ENCODE results near the gene IL1RN. TPM values are rescaled to one million over a fixed set of nuclear protein-coding genes. Genes with fewer than 3 reads are reported as not detected.
"Not testable (repeated sequence)": the region's sequence is repeated elsewhere in the genome, so short reads cannot be mapped to it uniquely, and the experiment has no call there.

IL1RN gene
- total RNA-seq, 2 experiments from 2014 or later, result 0.31 TPM; not detected in 1

GRCh38 chr2:113089916-113090315 is 37.5 kb upstream of the IL1RN start:
- CTCF ChIA-PET, result interaction anchor here (0.6 to 4.2 kb wide), 12 partner anchors 8 to 301 kb away, joined by 3 to 44 read pairs (median 4); no protein-coding TSS in a partner anchor
- DNase-seq (no peak), ATAC-seq (no peak)
- Mint-ChIP-seq H3K9me3 (ENCODE audit: insufficient read depth) (no peaks in the 10 kb centered on the region), H3K4me1 (ENCODE audit: low read depth) (no peaks in the 10 kb centered on the region), H3K36me3 (ENCODE audit: low read depth) (no peaks in the 10 kb centered on the region), H3K4me3 (no peak overlapping the region), H3K27me3 (ENCODE audit: low read depth) (peaks cover 9% of the 10 kb centered on the region), H3K27ac (no peak overlapping the region)
- POLR2A ChIA-PET, result interaction anchor here (1.0 to 1.5 kb wide), 2 partner anchors 24 to 85 kb away, joined by 3 to 7 read pairs; no protein-coding TSS in a partner anchor

- Mint-ChIP-seq H3K27ac (no peak overlapping the region), H3K36me3 (ENCODE audit: low read depth) (no peaks in the 10 kb centered on the region), H3K4me1 (ENCODE audit: low read depth) (no peaks in the 10 kb centered on the region), H3K9me3 (ENCODE audit: insufficient read depth) (peaks cover 6% of the 10 kb centered on the region), H3K4me3 (no peak overlapping the region), H3K27me3 (ENCODE audit: low read depth) (peaks cover 12% of the 10 kb centered on the region)
- no peak for DNase-seq
- ChIA-PET POLR2A (interaction anchor here (0.6 kb wide), 1 partner anchor 295 kb away, joined by 4 read pairs; no protein-coding TSS in a partner anchor), CTCF (interaction anchor here (0.7 to 4.2 kb wide), 3 partner anchors 13 to 90 kb away, joined by 3 to 44 read pairs (median 5); no protein-coding TSS in a partner anchor)
- no peak for ATAC-seq
These were observed 36.0 kb upstream of the IL1RN start for GRCh38 chr2:113091231-113091896.

GRCh38 chr2:113092864-113093612 is 34.4 kb upstream of the IL1RN start:
- Mint-ChIP-seq H3K36me3 (ENCODE audit: low read depth) (peaks cover 7% of the 10 kb centered on the region), H3K4me3 (no peak overlapping the region), H3K27ac (no peak overlapping the region), H3K9me3 (ENCODE audit: insufficient read depth) (peaks cover 19% of the 10 kb centered on the region), H3K4me1 (ENCODE audit: low read depth) (peaks cover 13% of the 10 kb centered on the region), H3K27me3 (ENCODE audit: low read depth) (peaks cover 9% of the 10 kb centered on the region)
- DNase-seq (no peak), ATAC-seq (no peak)
- POLR2A ChIA-PET, result no interaction called here
- CTCF ChIA-PET, result interaction anchor here (0.8 to 1.3 kb wide), 3 partner anchors 13 to 106 kb away, joined by 3 to 5 read pairs (median 3); no protein-coding TSS in a partner anchor

- Mint-ChIP-seq H3K4me1 (ENCODE audit: low read depth) (peaks cover 18% of the 10 kb centered on the region), H3K27ac (no peak overlapping the region), H3K36me3 (ENCODE audit: low read depth) (peaks cover 7% of the 10 kb centered on the region), H3K9me3 (ENCODE audit: insufficient read depth) (peaks cover 20% of the 10 kb centered on the region), H3K27me3 (ENCODE audit: low read depth) (peaks cover 9% of the 10 kb centered on the region), H3K4me3 (no peak overlapping the region)
- POLR2A ChIA-PET, result no interaction called here
- ATAC-seq (no peak), DNase-seq (no peak)
- CTCF ChIA-PET, result interaction anchor here (0.8 to 1.3 kb wide), 2 partner anchors 13 to 43 kb away, joined by 3 to 5 read pairs; no protein-coding TSS in a partner anchor
These were observed 33.8 kb upstream of the IL1RN start for GRCh38 chr2:113093613-113093977.

- H3K27me3 Mint-ChIP-seq (ENCODE audit: low read depth); DNase-seq; H3K27ac Mint-ChIP-seq; H3K4me3 Mint-ChIP-seq; CTCF ChIA-PET; ATAC-seq; H3K36me3 Mint-ChIP-seq (ENCODE audit: low read depth); POLR2A ChIA-PET: not testable (repeated sequence)
- Mint-ChIP-seq H3K4me1 (ENCODE audit: low read depth) (peaks cover 18% of the 10 kb centered on the region), H3K9me3 (ENCODE audit: insufficient read depth) (peaks cover 20% of the 10 kb centered on the region)
These were observed 31.1 kb upstream of the IL1RN start for GRCh38 chr2:113096306-113096705.

- Mint-ChIP-seq H3K9me3 (ENCODE audit: insufficient read depth) (peaks cover 20% of the 10 kb centered on the region), H3K4me1 (ENCODE audit: low read depth) (peaks cover 22% of the 10 kb centered on the region)
- H3K27me3 Mint-ChIP-seq (ENCODE audit: low read depth); ATAC-seq; DNase-seq; H3K36me3 Mint-ChIP-seq (ENCODE audit: low read depth); H3K4me3 Mint-ChIP-seq; H3K27ac Mint-ChIP-seq: not testable (repeated sequence)
- CTCF ChIA-PET, result interaction anchor here (1.1 to 2.1 kb wide), 5 partner anchors 8 to 104 kb away, joined by 3 to 20 read pairs (median 3); no protein-coding TSS in a partner anchor
- POLR2A ChIA-PET, result interaction anchor here (1.4 to 1.5 kb wide), 2 partner anchors 10 to 83 kb away, joined by 3 to 5 read pairs; no protein-coding TSS in a partner anchor
These were observed 30.4 kb upstream of the IL1RN start for GRCh38 chr2:113096842-113097618.

- DNase-seq (no peak), ATAC-seq (peak; percentile 79)
- Mint-ChIP-seq H3K9me3 (ENCODE audit: insufficient read depth) (peaks cover 20% of the 10 kb centered on the region), H3K4me3 (peak overlapping the region; percentile 60), H3K4me1 (ENCODE audit: low read depth) (peaks cover 28% of the 10 kb centered on the region), H3K27me3 (ENCODE audit: low read depth) (peaks cover 9% of the 10 kb centered on the region), H3K27ac (peak overlapping the region; percentile 79), H3K36me3 (ENCODE audit: low read depth) (peaks cover 14% of the 10 kb centered on the region)
- ChIA-PET POLR2A (interaction anchor here (1.4 to 1.5 kb wide), 2 partner anchors 9 to 82 kb away, joined by 3 to 5 read pairs; no protein-coding TSS in a partner anchor), CTCF (interaction anchor here (0.7 to 2.1 kb wide), 9 partner anchors 8 to 292 kb away, joined by 3 to 20 read pairs (median 3); no protein-coding TSS in a partner anchor)
These were observed 29.4 kb upstream of the IL1RN start for GRCh38 chr2:113098041-113098440.

GRCh38 chr2:113098532-113098931 is 28.9 kb upstream of the IL1RN start:
- DNase-seq (no peak), ATAC-seq (peak; percentile 5)
- H3K9me3 Mint-ChIP-seq (ENCODE audit: insufficient read depth), result peaks cover 25% of the 10 kb centered on the region
- H3K4me1 Mint-ChIP-seq (ENCODE audit: low read depth), result peaks cover 30% of the 10 kb centered on the region
- peak overlapping the region; percentile 79 for H3K27ac Mint-ChIP-seq
- H3K36me3 Mint-ChIP-seq (ENCODE audit: low read depth), result peaks cover 14% of the 10 kb centered on the region
- peaks cover 8% of the 10 kb centered on the region for H3K27me3 Mint-ChIP-seq (ENCODE audit: low read depth)
- POLR2A ChIA-PET, result interaction anchor here (1.4 to 1.5 kb wide), 2 partner anchors 8 to 82 kb away, joined by 3 to 5 read pairs; no protein-coding TSS in a partner anchor
- H3K4me3 Mint-ChIP-seq, result peak overlapping the region; percentile 60
- CTCF ChIA-PET, result interaction anchor here (0.7 to 2.1 kb wide), 8 partner anchors 8 to 292 kb away, joined by 3 to 20 read pairs (median 4); no protein-coding TSS in a partner anchor

GRCh38 chr2:113102133-113102532 is 25.3 kb upstream of the IL1RN start:
- H3K27ac Mint-ChIP-seq, result no peak overlapping the region
- POLR2A ChIA-PET, result no interaction called here

GRCh38 chr2:113103277-113103676 is 24.1 kb upstream of the IL1RN start:
- CTCF ChIA-PET, result interaction anchor here (0.7 to 3.7 kb wide), 2 partner anchors 23 to 34 kb away, joined by 3 to 15 read pairs; no protein-coding TSS in a partner anchor
- Mint-ChIP-seq H3K27ac (no peak overlapping the region), H3K4me1 (ENCODE audit: low read depth) (peaks cover 26% of the 10 kb centered on the region), H3K4me3 (no peak overlapping the region), H3K27me3 (ENCODE audit: low read depth) (no peaks in the 10 kb centered on the region), H3K36me3 (ENCODE audit: low read depth) (peaks cover 7% of the 10 kb centered on the region), H3K9me3 (ENCODE audit: insufficient read depth) (peaks cover 7% of the 10 kb centered on the region)
- ATAC-seq (no peak), DNase-seq (no peak)
- POLR2A ChIA-PET, result no interaction called here

More at GRCh38 chr2:113102133-113102532, 25.3 kb upstream of the IL1RN start:
- no peak for ATAC-seq
- H3K4me1 Mint-ChIP-seq (ENCODE audit: low read depth), result peaks cover 38% of the 10 kb centered on the region
- DNase-seq, result no peak
- peaks cover 14% of the 10 kb centered on the region for H3K9me3 Mint-ChIP-seq (ENCODE audit: insufficient read depth)
- H3K36me3 Mint-ChIP-seq (ENCODE audit: low read depth), result peaks cover 14% of the 10 kb centered on the region
- CTCF ChIA-PET, result interaction anchor here (1.9 to 3.7 kb wide), 2 partner anchors 22 to 36 kb away, joined by 8 to 15 read pairs; no protein-coding TSS in a partner anchor
- no peak overlapping the region for H3K4me3 Mint-ChIP-seq
- no peaks in the 10 kb centered on the region for H3K27me3 Mint-ChIP-seq (ENCODE audit: low read depth)

All from activated CD8-positive, alpha-beta T cell treated with anti-CD3 and anti-CD28 coated beads, Interleukin-2, amount 10 ng/mL, durations not matched to agents 7 days and 5 days (primary cell).